ENCODE data around the gene MYH14.

- TF ChIP-seq TAF1 (IDR thresholded peaks at IDR 0.05; ENCODE audit: low read depth) (no peak), EZH2 (IDR thresholded peaks at IDR 0.05; ENCODE audit: borderline replicate concordance, insufficient read depth, low read length, poor library complexity, severe bottlenecking) (no peak), EP300 (conservative IDR thresholded peaks at IDR 0.05; ENCODE audit: poor library complexity, severe bottlenecking) (no peak), POLR2AphosphoS5 (IDR thresholded peaks at IDR 0.05) (no peak), MXI1 (conservative IDR thresholded peaks at IDR 0.05; ENCODE audit: poor library complexity, severe bottlenecking) (no peak), REST (IDR thresholded peaks at IDR 0.05; ENCODE audit: borderline replicate concordance) (no peak)
- TF ChIP-seq, protein P1, sequence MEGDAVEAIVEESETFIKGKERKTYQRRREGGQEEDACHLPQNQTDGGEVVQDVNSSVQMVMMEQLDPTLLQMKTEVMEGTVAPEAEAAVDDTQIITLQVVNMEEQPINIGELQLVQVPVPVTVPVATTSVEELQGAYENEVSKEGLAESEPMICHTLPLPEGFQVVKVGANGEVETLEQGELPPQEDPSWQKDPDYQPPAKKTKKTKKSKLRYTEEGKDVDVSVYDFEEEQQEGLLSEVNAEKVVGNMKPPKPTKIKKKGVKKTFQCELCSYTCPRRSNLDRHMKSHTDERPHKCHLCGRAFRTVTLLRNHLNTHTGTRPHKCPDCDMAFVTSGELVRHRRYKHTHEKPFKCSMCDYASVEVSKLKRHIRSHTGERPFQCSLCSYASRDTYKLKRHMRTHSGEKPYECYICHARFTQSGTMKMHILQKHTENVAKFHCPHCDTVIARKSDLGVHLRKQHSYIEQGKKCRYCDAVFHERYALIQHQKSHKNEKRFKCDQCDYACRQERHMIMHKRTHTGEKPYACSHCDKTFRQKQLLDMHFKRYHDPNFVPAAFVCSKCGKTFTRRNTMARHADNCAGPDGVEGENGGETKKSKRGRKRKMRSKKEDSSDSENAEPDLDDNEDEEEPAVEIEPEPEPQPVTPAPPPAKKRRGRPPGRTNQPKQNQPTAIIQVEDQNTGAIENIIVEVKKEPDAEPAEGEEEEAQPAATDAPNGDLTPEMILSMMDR (IDR thresholded peaks at IDR 0.05; ENCODE audit: poor library complexity, severe bottlenecking), result no peak
These were observed 115.0 kb downstream of the MYH14 start for GRCh38 chr19:50318438-50318837.
